Chondrocyte (in vitro differentiated cells): Measurements from ENCODE around the gene IPO4. TPM values are rescaled to one million over a fixed set of nuclear protein-coding genes. Genes with fewer than 3 reads are reported as not detected.
A peak's percentile ranks its signal among the peaks of the same experiment; 100 is the strongest.
"Not testable (repeated sequence)": the region's sequence is repeated elsewhere in the genome, so short reads cannot be mapped to it uniquely, and the experiment has no call there.

Experiments used
- DNase-seq: peaks from one replicate; pipeline ENCODE4 v3.0.0; 2021; ENCODE audit warnings: mixed read lengths, low spot score
- H3K27ac Mint-ChIP-seq: one replicate; pipeline ENCODE4 v1.8.0; 2021; ENCODE audit warnings: mild to moderate bottlenecking, moderate library complexity, mixed read lengths; ENCODE audit not compliant: unreplicated experiment
- H3K27me3 Mint-ChIP-seq: 2 replicates; pipeline ENCODE4 v1.8.0; 2021; ENCODE audit warnings: low read depth, mixed read lengths
- H3K36me3 Mint-ChIP-seq: 2 replicates; pipeline ENCODE4 v1.8.0; 2021; ENCODE audit warnings: low read depth, mixed read lengths
- H3K4me1 Mint-ChIP-seq: 2 replicates; pipeline ENCODE4 v1.8.0; 2021; ENCODE audit warnings: low read depth, mild to moderate bottlenecking, mixed read lengths
- H3K4me3 Mint-ChIP-seq: one replicate; pipeline ENCODE4 v1.8.0; 2021; ENCODE audit warnings: mild to moderate bottlenecking, moderate library complexity, mixed read lengths; ENCODE audit not compliant: unreplicated experiment
- H3K9me3 Mint-ChIP-seq: 2 replicates; pipeline ENCODE4 v1.8.0; 2021; ENCODE audit warnings: low read depth, mixed read lengths
- total RNA-seq: library from RNA; stranded (reverse); gene quantifications from 3 replicates; pipeline ENCODE4 v1.2.1, GENCODE V29; 2021
- TF ChIP-seq, protein P1 (sequence below): fragments of 200-600 bp; sonication (generic); IDR thresholded peaks from 2 replicates; pipeline ENCODE4 v1.5.0; 2021; ENCODE audit warnings: antibody characterized with exemption, mild to moderate bottlenecking, moderate library complexity

Gene IPO4
- total RNA-seq, 1 donor from 2014 or later = 26.7 TPM

DNA sequence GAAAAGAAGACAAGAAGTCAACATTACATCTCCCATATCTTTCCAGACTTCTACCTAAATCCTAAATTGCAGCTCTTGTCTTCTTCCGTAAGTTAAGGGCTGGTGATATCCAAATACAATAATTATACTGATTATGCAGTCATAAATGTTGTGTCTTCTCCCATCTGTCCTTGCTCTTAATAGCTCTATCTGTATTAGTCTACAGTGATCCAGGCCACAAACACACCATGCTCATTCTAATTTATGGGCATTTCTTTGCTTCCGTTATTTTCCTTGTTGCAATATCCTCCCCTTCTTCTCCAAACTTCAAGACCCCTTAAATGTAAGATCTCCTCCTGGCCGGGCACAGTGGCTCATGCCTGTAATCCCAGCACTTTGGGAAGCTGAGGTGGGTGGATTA, 30.9 kb upstream of the IPO4 start:
- H3K36me3 Mint-ChIP-seq = no peaks in the 10 kb centered on the region
- no peak for DNase-seq
- no peak overlapping the region for H3K4me3 Mint-ChIP-seq
- H3K9me3 Mint-ChIP-seq = no peaks in the 10 kb centered on the region
- peaks cover 15% of the 10 kb centered on the region for H3K4me1 Mint-ChIP-seq
- no peak overlapping the region for H3K27ac Mint-ChIP-seq
- TF ChIP-seq, protein P1, sequence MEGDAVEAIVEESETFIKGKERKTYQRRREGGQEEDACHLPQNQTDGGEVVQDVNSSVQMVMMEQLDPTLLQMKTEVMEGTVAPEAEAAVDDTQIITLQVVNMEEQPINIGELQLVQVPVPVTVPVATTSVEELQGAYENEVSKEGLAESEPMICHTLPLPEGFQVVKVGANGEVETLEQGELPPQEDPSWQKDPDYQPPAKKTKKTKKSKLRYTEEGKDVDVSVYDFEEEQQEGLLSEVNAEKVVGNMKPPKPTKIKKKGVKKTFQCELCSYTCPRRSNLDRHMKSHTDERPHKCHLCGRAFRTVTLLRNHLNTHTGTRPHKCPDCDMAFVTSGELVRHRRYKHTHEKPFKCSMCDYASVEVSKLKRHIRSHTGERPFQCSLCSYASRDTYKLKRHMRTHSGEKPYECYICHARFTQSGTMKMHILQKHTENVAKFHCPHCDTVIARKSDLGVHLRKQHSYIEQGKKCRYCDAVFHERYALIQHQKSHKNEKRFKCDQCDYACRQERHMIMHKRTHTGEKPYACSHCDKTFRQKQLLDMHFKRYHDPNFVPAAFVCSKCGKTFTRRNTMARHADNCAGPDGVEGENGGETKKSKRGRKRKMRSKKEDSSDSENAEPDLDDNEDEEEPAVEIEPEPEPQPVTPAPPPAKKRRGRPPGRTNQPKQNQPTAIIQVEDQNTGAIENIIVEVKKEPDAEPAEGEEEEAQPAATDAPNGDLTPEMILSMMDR = no peak
- H3K27me3 Mint-ChIP-seq = no peaks in the 10 kb centered on the region

GRCh38 chr14:24219080-24219479, 30.5 kb upstream of the IPO4 start:
- DNase-seq = no peak
- no peaks in the 10 kb centered on the region for H3K27me3 Mint-ChIP-seq
- H3K27ac Mint-ChIP-seq = no peak overlapping the region
- no peak overlapping the region for H3K4me3 Mint-ChIP-seq
- TF ChIP-seq, protein P1 = no peak
- H3K36me3 Mint-ChIP-seq = no peaks in the 10 kb centered on the region
- no peaks in the 10 kb centered on the region for H3K9me3 Mint-ChIP-seq
- H3K4me1 Mint-ChIP-seq = peaks cover 18% of the 10 kb centered on the region

GRCh38 chr14:24216876-24217275, 28.3 kb upstream of the IPO4 start:
- not testable (repeated sequence) for H3K36me3 Mint-ChIP-seq, H3K9me3 Mint-ChIP-seq, H3K27me3 Mint-ChIP-seq, H3K27ac Mint-ChIP-seq, DNase-seq, H3K4me3 Mint-ChIP-seq
- H3K4me1 Mint-ChIP-seq = peaks cover 36% of the 10 kb centered on the region

DNA sequence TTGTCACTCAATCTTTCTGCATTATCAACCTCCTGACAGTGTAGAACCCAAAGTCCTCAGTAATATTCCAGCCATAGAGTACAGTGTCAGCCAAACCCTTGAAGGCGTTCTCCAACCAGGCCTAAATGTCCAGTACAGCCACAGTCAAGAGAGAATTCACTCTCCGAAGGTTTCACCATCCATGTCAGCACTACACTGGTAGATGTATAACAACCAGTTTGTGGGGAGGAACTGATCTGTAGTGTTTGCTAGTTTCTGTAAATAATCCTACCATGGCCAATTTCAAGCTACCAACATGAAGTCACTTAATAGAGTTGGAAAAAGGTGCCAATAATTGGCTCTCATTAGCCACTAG, 27.7 kb upstream of the IPO4 start:
- DNase-seq = no peak
- H3K27me3 Mint-ChIP-seq = no peaks in the 10 kb centered on the region
- peaks cover 41% of the 10 kb centered on the region for H3K4me1 Mint-ChIP-seq
- H3K9me3 Mint-ChIP-seq = no peaks in the 10 kb centered on the region
- TF ChIP-seq, protein P1 = no peak
- H3K27ac Mint-ChIP-seq = peak overlapping the region; percentile 100
- peak overlapping the region; percentile 94 for H3K4me3 Mint-ChIP-seq
- no peaks in the 10 kb centered on the region for H3K36me3 Mint-ChIP-seq

DNA sequence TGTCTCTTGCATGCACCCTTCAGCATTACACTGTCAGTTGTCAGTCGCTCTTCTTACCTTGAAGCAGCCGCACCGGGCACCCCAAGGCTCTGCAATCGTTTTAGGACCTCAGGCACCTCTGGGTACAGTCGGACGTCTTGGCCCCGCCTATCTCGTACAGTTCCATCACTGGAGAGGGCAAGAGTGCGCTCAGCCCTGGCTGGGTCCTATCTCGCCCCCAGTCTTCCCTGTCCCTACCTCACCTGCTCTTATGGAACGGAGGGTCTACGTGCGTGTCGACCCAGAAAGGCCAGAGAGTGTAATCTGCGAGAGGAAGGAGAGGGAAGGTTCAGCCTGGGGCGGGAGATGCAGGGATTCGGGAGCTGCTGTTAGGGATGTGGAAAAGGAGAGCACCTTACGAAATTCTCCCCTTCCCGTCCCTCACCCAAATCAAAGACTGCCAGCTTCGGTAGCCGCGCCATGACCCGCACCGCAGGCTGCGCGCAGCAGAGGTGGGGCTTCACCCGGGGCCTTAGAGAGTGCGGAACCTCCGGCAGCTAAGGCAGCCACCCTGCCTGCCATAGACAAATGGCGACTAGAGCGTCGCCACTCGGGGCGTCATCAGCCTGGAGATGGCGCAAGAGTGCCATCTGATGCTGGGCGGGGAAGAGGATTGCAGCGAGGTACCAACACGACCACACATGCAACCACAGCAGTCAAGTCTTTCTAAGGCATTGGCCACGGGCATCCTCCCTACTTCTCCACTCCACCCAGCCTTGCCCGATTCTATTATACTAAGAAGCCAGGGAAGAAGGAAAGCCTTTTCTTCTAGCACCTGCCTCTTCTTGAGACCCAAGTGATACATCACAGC, 27.1 kb upstream of the IPO4 start, which contains the start of gene MDP1:
Gene MDP1 (minus strand): TSS at position 572 of the 850 bp plus-strand sequence. CDS start 111 bp downstream, at position 461.
- Mint-ChIP-seq H3K4me3 (peak within 1 kb of the TSS; percentile 94), H3K9me3 (no peaks in the 10 kb centered on the region), H3K4me1 (peaks cover 41% of the 10 kb centered on the region), H3K36me3 (peaks cover under 1% of the 10 kb centered on the region), H3K27ac (peak within 1 kb of the TSS; percentile 100), H3K27me3 (no peaks in the 10 kb centered on the region)
- TF ChIP-seq, protein P1 = peak; percentile 79
- no peak for DNase-seq
